IPS-18c (cell line): ENCODE data around the gene CTXN1.
A peak's percentile ranks its signal among the peaks of the same experiment; 100 is the strongest.

Experiments
- H3K4me3 ChIP-seq: 2 replicates; pipeline ENCODE4 v1.7.0; 2013; ENCODE audit warnings: low read depth, mild to moderate bottlenecking, low read length, moderate library complexity; ENCODE audit not compliant: insufficient read depth
- H3K9me3 ChIP-seq: one replicate; pipeline ENCODE4 v1.6.1; 2013; ENCODE audit warnings: mild to moderate bottlenecking, low read length, moderate library complexity; ENCODE audit not compliant: control insufficient read depth, insufficient read depth

Gene CTXN1

DNA sequence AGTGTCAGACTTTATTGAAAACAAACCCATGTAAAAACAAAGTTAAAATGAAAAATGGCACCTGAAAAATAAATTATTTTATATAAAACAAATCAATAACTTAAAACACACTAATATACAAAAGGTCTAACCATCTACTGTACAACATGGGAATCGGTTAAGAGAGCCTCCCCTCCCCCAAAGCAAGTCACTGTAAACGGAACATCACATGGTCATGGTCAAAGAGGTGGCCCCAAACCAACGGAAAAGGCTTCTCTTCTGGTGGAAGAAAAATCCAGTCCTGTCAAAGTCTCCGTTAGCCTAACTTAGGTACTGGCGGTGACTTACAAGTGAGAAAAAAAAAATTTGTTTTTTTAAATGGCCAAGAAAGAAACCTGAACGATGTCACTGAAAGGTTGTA, 33.3 kb upstream of the CTXN1 start:
- Histone ChIP-seq H3K4me3 (no peak overlapping the region), H3K9me3 (peaks cover under 1% of the 10 kb centered on the region)

DNA sequence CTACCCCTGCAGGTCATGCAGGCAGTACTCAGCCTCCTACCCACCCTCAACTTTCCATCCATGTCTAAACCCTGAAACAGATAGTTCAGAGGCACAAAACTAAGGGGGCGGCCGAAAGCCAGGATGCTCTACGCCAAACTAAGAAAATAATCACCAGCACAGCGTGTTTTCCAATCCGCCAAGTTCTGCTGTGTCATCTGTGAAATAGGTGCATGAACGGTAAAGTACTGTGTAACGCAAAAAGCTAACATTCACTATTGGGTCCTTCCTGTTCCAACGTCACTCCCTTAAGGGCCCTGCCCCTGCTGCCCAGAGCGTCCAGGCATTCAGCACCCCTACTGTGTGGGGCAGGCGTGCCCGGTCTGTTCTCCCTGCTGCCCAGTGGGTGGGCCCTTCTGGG, 29.8 kb upstream of the CTXN1 start:
- H3K4me3 ChIP-seq: no peak overlapping the region
- peaks cover 2% of the 10 kb centered on the region for H3K9me3 ChIP-seq

DNA sequence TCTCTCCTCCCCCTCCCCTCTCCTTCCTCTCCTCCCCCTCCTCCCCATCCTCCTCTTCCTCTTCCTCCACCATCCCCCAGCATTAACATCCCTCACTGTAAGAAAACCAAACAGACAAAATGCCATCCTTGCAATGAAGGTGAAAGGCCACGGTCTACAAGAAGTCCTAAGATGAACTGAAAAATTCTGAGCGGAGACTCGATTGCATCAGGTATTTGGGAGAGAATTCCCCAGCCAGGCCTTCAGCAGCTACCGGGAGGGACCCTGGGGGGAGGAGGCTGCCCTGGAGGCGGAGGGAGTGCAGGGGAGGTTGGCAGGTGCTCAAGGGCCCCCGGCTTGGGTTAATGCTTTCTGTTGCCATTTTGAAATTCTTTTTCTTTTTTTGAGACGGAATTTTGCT, 27.6 kb upstream of the CTXN1 start:
- H3K4me3 ChIP-seq: no peak overlapping the region

DNA sequence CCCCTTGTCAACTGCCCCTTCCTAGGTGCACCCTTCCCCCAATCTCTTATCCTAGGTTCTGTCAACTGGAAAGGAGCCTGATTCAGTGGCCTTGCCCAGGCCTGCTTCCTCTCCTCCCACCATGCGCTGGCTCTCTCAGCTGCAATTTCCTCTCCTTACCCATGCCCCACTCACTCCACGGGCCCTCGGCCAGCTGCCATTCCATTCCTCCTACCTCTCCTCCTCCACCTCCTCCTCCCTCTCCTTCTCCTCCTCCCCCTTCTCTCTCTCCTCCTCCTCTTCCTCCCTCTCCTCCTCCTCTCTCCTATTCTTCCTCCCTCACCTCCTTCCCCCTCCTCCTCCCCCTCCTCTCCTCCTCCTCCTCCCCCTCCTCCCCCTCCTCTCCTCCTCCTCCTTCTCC, 27.1 kb upstream of the CTXN1 start:
- H3K4me3 ChIP-seq: no peak overlapping the region
- H3K9me3 ChIP-seq: peaks cover 2% of the 10 kb centered on the region

More for the DNA sequence above, 27.6 kb upstream of the CTXN1 start:
- H3K9me3 ChIP-seq: peaks cover 2% of the 10 kb centered on the region

DNA sequence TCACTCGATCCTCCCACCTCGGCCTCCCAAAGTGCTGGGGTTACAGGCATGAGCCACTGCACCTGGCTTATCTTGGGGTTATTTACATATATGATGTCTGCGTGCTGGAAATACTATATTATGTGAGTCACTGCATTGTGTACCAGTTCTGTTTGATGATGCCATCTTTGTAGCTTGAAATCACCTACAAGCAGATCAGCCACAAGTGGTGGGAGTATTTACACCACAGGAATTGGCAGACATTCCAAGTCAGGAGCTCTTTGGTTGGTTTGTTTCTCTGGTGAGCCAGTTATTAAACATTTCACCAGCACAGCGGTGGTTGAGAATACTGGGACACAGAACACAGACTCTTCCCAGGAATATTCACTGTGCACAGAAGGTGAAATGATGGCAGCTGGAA, 22.0 kb upstream of the CTXN1 start:
- no peak overlapping the region for H3K4me3 ChIP-seq
- no peaks in the 10 kb centered on the region for H3K9me3 ChIP-seq

DNA sequence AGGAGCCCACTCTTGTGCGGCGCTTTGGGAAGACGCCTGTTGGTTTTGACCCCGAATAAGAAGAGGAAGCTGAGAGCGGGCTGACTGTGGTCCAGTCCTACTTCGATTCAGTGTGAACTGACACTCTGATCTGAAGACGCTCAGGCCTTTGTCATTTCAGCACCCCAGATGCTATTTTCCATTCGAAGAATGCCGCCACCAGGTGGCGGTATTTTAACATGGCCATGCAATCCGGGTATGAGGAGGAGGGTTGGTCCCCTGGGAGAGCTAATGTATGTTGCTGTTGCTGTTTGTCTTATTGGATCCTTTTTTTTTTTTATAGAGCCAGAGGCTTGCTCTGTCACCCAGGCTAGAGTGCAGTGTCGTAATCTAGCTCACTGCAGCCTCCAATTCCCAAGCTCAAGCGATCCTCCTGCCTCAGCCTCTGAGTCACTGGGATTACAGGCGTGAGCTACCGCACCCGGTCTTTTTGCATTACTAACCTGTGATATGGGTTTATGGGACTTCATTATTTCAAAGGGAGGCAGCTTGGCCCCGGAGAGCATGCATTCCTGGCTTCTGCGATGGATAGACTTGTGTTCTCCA, 18.3 kb upstream of the CTXN1 start:
- Histone ChIP-seq H3K9me3 (no peaks in the 10 kb centered on the region), H3K4me3 (peak overlapping the region; percentile 98)

DNA sequence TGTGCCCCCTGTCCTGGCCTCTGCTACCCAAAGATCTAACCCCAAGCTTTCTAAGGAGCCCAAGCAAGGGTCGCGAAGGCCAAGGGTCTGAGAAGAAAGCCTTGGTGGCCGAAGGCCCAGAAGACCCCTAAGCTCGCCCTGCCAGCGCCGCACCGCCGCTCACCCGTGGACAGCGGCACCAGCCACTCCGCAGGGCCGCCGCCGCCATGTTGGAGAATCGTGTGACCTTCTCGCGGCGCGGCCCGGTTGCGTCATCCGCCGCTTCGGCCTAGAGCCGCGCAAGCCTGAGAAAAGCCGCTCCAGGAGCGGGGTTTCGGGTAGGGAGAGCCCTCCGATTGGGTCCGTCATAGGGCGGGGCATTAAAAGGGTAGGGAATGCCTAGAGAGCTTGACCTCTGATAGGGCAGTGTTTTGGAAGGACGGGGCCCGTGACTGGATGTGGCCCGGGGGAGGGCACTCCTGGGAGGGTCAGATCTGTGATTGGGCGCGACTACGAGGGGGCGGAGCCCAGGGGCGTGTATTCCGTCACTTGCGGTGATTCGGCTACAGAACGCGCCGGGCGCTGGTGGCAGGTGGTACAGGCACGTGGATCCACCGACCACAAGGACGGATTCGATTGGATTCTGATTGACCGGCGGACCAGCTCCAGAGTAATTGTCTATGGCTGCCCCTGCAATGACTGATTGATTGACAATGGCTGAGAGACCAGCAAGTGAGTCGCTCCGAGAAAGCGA, 17.7 kb upstream of the CTXN1 start, which contains the start of gene TIMM44:
Gene TIMM44, minus strand, starts transcription at position 223 of the 733 bp plus-strand sequence. Its CDS starts 15 bp downstream, at position 208.
- peak within 1 kb of the TSS; percentile 98 for H3K4me3 ChIP-seq
- H3K9me3 ChIP-seq: no peaks in the 10 kb centered on the region

DNA sequence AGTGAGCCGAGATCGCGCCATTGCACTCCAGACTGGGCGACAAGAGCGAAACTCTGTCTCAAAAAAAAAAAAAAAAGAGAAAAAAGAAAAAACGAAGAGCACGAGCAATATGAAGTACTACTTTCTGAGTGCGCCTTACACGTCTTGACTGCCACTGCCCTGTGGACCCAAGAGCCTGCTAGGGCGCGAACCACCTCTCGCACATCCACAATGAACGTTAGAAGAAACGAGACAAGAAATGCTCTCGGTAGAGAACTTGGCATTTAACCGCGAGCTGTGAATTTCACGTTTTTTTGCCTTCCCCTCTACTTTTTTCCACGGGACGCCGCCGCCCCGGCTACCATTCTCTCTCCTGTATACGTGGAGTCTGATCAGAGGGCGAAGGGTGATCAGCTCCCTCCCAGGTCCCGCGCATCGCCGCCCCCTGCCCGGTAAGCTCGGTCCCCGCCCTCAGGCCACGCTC, 17.1 kb upstream of the CTXN1 start:
- Histone ChIP-seq H3K4me3 (peak overlapping the region; percentile 84), H3K9me3 (no peaks in the 10 kb centered on the region)

DNA sequence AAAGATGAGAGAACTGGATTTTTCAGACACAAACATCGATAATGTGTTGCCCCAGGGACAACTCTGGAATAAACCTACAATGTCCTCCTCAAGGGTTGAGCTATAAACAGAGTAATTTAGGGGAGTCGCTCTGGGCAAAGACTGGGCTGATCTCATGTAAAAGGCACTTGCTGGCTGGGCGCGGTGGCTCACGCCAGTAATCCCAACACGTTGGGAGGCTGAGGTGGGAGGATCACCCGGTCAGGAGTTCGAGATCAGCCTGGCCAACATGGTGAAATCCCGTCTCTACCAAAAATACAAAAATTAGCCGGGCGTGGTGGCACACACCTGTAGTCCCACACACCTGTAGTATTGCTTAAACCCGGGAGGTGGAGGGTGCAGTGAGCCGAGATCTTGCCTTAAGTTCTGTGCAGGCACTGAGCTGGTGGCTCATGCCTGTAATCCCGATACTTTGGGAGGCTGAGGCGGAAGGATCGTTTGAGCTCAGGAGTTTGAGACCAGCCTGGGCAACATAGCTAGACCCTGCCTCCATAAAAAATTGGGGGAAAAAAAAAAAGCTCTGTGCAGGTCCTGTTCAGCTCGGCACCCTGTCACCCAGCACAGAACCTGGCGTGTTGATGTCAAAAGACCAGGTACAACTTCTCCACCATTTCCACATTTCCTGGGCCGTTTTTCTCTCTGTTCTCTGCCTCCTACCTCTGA, 16.1 kb upstream of the CTXN1 start:
- Histone ChIP-seq H3K4me3 (peak overlapping the region; percentile 84; the same call in 1 of the 2 replicates), H3K9me3 (no peaks in the 10 kb centered on the region)

DNA sequence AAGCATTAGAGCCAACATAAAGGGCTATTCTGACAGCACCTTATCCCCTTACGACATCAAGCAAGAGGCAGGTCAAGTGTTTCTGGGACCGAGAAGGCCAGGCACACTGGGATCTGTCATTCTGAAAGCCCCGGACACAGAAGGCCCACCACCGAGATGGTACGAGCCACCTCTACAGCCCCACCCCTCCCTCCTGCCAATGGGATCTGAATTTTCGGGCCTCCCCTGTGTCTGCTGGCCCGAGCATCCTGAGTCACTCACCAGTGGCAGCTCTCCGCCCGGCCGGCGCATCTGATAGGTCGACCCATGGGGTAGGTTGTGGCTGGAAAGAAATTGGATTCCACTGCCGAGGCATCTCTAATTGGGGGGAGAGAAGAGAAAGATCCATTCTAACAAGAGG, 14.9 kb upstream of the CTXN1 start:
- no peak overlapping the region for H3K4me3 ChIP-seq
- no peaks in the 10 kb centered on the region for H3K9me3 ChIP-seq

DNA sequence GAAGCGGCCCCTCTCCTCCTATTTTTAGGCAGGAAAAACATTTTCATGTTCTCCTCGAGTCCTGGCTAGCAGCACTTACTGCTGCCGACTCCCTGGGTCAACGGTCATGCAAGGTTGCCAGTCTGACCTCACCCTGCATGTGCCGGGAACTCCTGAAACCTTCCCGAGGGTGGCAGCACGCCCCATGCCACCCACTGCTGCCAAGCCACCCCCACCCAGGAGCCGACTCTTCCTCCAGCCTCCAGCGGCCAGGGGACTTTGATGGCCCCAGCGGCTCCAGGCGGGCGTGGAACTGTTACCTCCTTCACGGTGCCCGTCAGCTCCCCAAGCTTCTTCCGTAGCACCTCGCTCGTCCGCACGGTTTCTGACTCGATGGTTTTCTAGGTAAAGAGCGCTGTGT, 8.8 kb upstream of the CTXN1 start:
- no peaks in the 10 kb centered on the region for H3K9me3 ChIP-seq
- H3K4me3 ChIP-seq: no peak overlapping the region

DNA sequence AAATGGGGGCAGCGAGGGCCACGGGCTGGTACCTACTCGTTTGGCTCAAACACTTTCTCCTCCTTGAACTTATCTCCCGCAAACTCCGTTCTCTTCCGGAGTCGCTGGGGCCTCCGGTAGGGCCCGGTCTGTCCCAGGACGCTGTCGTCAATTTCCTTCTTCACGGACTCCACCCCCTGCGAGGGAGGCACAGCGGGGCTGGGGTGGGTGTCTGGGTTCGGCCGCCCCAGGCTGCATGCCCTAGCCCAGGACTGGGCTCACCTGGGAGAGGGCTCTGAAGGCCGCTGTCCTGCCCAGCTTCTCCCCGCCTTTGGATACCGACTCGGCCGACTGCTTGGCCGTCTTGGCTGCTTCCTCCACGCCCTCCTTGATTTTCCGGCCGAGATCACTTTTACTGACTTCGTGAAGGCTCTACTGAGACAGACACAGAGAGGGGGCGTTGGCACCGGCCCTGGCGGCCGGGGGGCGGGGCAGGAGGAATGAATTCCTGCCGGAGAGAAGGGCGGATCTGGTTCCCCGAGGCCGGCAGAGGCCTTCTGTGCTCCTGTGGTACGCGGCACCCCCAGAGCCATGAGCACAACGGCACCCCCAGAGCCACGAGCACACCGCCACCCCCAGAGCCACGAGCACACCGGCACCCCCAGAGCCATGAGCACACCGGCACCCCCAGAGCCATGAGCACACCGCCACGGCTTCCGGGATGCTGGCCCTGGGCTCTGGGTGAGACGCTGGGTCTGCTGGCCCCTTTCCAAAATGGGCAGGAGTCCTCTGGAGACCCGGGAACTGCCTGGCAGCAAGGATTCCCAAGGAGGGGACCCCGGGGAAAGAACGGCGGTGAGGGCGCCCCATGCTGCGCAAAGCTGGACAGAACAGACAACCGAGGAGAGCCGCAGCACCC, 8.1 kb upstream of the CTXN1 start:
- Histone ChIP-seq H3K4me3 (no peak overlapping the region), H3K9me3 (no peaks in the 10 kb centered on the region)

DNA sequence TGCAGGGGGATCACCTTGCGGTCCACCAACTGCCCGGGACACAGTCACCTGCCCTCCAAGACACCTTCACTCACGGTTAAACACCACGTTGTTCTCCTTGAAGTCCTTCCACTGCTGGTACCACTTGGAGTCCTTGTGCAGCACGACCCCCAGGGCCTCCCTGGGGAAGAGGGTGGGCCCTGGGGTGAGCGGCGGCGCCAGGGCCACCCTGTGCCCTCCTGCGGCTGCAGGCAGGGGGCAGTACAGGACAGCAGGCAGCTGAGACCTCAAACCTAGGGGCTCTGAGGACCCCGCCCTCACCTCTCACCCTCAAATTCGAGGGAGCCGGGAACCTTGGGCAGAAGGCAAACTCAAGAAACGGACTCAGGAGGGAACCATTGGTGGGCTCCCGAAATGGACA, 7.5 kb upstream of the CTXN1 start:
- H3K9me3 ChIP-seq: no peaks in the 10 kb centered on the region

DNA sequence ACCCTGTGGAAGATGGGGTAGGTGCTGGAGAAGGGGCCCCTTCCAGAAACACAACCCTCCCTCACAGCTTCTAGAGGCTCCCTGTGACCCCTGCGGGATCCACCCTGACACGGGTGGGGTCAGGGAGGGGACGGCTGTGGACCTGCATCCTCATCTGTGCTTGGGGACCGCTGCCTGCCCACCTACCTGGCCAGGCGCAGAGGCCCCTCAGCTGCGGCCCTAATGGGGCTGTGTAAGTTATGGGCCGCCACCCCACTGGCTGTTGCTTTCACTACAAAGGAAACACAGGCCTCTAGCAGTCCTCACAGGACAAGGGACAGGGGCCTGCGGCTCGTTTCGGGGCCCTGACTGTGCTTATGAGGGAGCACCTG, 7.0 kb upstream of the CTXN1 start:
- H3K4me3 ChIP-seq: no peak overlapping the region
- no peaks in the 10 kb centered on the region for H3K9me3 ChIP-seq

More for the DNA sequence above, 7.5 kb upstream of the CTXN1 start:
- no peak overlapping the region for H3K4me3 ChIP-seq

DNA sequence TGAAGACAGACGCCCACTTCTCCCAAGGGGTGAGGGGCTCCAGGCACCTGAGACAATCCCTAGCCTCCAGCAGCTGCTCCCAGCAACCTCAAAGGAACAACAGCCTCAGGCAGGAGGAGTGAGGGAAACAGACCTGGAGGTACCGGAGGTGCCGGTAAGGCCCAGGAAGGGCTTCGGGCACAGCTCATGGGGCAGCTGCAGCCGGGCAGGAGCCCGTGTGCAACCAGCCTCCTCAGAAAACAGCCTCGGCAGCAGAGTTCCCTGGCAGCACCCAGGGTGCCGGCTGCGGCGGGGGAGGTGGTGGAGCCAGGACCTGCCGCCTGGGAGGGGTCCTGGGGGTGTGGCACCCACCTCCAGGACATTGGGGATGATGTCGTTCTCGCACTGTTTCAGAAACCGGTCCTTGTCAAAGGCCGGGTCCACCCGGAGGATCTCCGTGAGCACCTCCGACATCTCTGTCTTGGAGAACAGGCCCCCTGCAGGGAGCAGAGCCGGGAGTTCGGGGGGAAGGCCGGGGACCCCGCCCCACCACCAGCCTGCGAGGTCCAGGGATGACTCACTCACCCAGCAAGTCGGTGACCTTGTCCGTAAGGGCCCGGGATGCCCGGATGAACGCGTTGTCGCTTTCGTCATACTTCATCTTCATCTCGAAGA, 6.5 kb upstream of the CTXN1 start:
- H3K4me3 ChIP-seq: no peak overlapping the region

DNA sequence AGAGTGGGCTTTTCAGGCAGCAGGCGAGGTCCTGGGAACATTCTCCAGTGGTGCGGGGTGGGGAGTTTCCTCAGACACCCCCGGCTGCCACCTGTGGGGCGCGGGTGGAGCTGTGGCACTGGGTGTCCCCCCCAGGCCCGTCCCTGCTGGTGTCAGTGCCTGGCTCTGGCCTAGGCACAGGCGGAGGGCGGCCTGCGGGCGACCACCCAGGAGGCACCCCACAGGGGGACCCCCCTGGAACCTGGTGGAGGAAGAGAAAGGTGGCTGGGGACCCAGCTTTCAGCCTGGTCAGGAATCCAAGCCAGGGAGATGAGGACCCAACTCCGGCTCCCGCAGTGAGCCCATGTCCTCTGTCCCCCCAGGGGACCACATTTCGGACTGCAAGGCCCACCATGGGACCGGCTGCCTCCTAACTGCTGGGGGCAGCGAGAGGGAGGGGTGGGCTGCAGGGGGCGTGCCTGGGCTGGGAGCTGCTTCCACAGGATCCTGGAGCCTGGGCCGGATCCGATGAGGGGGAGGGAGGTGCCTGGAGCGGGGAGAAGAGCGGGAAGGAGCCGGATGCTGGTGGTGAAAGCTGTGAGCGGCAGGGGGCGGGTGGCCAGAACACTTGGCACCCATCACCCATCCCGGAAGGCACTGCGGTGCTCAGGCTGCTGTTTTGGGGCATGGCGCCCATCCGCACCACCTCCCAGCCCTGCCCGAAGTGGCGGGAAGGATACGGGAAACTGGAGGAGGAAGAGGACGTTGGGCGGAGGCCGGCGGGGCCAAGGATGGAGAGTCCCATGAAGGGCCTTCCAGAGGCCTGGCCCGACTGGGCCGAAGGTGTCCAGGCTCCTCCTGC, 5.5 kb upstream of the CTXN1 start:
- no peaks in the 10 kb centered on the region for H3K9me3 ChIP-seq
- H3K4me3 ChIP-seq: no peak overlapping the region

More for the DNA sequence above, 6.5 kb upstream of the CTXN1 start:
- no peaks in the 10 kb centered on the region for H3K9me3 ChIP-seq
